Hematopoietic multipotent progenitor cell treated with erythropoietin and hydrocortisone succinate and interleukin-3 and kit ligand, for 4 days (in vitro differentiated cells): ENCODE data around the gene F12.
"Not testable (repeated sequence)": the region's sequence is repeated elsewhere in the genome, so short reads cannot be mapped to it uniquely, and the experiment has no call there.

Source experiments
- DNase-seq: peaks from one replicate; pipeline ENCODE4 v3.0.0-alpha.2; 2015

Gene F12

DNA sequence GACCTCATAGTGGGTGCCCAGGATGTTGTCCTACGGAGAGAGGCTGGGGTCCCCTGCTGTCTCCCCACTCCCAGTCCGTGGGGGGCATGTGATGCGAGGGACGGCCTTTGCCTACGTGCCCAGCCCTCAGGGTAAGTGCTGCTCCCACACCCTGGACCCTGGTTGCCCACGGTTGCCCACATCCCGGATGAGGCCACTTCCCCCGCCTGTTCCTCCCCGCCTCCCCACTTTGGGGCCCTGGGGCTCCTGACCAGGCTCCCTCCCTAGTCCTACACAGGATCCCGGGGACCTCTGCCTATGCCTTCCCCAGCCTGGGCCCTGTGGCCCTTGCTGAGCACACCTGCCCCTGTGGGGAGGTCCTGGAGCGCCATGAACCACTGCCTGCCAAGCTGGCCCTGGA lies 23.6 kb downstream of the F12 start:
- no peak for DNase-seq

DNA sequence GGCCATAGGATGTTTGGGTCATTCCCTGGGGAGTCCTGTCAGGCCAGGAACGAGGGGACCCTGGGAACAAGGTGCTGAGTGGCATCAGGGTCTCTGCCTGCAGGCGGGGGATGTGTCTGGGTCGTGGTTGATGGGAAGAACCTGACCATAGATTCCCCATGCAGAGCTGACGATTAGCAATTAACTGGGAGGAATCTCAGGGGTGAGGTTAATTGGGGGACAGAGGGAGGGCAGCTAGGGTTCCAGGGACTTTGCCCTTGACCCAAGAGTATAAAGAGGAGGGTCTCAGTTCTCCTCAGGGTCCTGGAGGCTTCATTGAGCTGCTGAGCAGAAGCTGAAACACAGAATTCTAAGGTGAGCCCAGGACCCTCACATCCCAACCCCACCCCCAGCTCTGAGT lies 25.2 kb downstream of the F12 start, which contains the start of gene SLC34A1:
SLC34A1 (plus strand) TSS at position 301 of the 400 bp plus-strand sequence. CDS start 1,308 bp downstream, outside the sequence.
- DNase-seq: no peak

DNA sequence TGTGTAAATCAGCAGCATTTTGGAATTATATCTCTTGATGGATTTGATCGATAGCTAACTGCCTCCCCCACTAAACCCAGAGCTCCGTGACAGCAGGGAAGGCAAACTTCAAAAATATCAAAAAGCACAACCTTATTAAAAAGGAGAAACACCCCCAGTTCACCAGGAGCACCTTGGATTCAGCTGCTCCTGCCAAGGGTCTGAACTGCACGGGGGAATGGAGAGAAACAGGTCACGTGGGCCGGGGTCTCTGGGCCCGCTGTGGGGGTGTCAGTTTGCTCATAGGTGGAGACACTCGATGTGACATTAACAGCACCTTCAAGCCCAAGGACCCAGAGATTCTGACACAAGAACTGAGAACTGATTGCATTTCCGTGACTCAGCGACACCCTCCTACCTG lies 26.2 kb downstream of the F12 start:
- DNase-seq: no peak

- peak; percentile 82 for DNase-seq
Observed at GRCh38 chr5:177382423-177383029, 26.8 kb downstream of the F12 start.

- no peak for DNase-seq
Observed at GRCh38 chr5:177380805-177381126, 28.6 kb downstream of the F12 start.

- peak; percentile 82 for DNase-seq
Observed at GRCh38 chr5:177378884-177379883, 30.2 kb downstream of the F12 start.

DNA sequence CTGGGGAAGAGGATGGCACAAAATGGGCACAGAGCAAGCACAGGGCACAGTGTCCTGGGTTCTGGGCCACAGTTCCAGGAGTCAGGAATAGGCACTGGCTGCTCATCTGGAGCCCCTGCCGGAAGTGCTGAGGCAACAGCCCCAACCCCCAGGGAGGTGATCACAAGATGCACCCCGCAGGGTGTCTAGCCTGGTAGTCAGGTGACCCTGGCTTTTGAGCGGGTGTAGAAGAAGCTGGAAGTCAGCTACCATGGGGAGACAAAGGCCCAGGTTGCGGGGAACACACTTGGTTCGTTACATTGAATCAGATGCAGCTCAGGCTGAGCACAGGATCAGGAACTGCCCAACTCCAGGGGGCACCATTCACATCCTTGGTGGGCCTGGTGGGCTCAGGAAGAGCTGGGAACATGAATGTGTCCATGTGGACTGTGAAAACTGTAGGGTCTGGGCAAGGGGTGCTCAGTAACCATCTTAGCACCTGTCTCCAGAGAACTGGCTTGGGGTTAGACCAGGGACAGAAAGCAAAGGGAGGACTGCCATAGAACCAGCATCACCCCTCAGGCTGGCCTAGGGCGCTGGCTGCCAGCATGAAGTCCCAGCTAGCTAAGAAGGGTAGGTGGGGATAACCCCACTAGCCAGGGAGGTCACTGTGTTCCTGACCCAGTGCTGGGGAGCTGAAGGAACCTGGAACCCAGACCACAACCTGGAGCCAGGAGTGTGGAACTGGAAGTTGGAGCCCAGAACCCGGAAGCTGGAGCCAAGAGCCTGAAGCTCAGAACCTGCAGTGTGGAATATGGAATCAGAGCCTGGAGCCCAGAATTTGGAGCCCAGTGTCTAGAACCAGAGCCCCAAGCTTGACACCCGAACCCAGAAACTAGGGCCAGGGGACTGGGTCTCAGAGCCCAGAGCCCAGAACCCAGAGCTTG lies 31.2 kb downstream of the F12 start:
- DNase-seq: no peak

DNA sequence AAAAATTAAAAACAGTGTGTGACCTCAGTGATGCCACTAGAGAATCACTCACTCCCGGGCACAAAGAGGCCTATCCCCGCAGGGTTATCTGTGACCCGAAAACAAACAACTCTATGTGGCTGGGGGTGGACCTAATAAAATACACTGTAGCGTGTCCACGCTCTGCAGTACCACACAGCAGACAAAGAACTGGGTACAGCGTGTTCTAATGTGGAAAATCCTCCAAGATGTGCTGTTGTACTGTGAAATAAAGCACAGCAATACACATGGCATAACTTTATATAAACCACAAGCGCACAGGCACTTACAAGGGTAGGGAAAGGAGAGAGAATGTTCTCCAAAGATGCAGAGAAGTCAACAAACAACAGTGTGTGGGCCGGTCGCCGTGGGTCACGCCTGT lies 33.3 kb downstream of the F12 start:
- no peak for DNase-seq

GRCh38 chr5:177375516-177375915 lies 33.8 kb downstream of the F12 start:
- DNase-seq: not testable (repeated sequence)

GRCh38 chr5:177374211-177374610 lies 35.2 kb downstream of the F12 start:
- no peak for DNase-seq

- DNase-seq: no peak
Observed at GRCh38 chr5:177373806-177374205, 35.6 kb downstream of the F12 start.

DNA sequence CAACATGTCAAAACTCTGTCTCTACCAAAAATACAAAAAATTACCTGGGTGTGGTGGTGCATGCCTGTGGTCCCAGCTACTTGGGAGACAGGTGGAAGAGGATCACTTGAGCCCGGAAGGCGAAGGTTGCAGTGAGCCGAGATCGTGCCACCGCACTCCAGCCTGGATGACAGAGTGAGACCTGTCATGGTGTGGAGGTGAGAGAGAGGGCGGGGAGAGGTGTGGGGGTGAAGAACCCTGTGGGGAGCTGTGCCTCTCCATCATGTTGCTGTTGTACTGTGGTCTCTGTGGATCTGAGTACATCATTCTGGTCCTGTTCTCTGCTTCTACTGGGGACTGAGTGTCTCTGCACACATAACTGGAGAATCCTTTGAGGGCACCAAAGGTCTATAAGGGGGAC lies 36.5 kb downstream of the F12 start:
- no peak for DNase-seq

DNA sequence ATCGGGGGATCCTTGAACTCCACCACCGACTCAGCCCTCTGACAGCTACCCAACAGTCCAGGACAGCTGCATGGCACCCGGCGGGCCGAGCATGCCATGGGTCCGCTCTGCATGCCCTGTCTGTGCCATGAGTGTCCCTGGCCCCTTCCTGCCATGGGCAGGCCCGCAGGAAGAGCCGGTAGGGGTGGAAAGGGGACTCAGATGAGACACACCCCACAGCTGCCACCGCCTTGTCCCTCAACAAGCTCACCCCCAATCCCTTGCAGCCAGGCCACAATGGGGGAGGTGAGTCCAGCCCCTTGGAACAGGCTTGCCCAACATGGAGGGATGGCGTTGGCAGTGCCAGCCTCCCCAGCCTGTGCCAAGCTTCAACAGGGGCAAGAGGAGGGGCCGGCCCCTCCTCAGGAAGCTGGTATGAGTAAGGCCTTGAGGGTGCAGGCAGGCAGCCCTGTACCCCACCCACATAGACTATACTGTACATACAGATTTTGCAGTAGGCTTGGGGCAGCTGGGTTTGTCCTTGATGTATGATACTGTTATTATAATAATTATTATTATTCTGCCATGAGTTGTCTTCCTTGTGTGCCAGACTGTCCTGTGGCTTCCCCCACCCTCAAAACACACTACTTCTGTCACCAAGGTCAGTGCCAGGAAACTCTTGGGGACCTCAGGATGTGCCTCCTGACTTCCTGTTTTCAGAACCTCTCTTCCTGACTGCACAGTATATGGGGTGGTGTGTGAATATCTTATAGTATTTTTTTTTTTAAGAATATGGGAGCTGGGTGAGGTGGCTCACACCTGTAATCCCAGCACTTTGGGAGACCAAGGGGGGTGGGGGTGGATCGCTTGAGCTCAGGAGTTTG lies 37.1 kb downstream of the F12 start:
- peak; percentile 52 for DNase-seq

- DNase-seq: no peak
Observed at GRCh38 chr5:177371120-177372033, 38.0 kb downstream of the F12 start.

DNA sequence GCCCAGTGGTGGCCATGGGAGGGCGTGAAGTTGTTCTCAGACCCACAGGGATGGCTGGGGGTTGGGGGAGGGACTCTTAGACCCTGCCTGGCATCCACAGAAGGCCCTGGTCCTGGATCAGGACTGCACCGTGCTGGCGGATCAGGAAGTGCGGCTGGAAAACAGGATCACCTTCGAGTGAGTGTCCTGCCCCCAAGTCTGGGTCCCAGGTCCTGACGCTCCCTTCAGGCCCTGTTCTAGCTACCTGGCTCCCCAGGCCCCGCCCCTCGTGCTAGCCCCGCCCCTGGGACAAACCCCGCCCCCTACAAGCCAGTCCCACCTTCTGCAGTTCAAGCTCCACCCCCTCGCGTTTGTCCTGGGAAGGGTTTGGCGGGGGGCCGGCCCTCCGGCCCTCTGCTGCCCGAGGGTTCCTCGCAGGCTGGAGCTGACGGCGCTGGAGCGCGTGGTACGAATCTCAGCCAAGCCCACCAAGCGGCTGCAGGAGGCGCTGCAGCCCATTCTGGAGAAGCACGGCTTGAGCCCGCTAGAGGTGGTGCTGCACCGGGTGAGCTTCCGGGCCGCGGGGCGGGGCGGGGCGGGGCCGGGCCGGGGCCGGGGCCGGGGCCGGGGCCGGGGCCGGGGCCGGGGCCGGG lies 38.8 kb downstream of the F12 start:
- peak; percentile 93 for DNase-seq

DNA sequence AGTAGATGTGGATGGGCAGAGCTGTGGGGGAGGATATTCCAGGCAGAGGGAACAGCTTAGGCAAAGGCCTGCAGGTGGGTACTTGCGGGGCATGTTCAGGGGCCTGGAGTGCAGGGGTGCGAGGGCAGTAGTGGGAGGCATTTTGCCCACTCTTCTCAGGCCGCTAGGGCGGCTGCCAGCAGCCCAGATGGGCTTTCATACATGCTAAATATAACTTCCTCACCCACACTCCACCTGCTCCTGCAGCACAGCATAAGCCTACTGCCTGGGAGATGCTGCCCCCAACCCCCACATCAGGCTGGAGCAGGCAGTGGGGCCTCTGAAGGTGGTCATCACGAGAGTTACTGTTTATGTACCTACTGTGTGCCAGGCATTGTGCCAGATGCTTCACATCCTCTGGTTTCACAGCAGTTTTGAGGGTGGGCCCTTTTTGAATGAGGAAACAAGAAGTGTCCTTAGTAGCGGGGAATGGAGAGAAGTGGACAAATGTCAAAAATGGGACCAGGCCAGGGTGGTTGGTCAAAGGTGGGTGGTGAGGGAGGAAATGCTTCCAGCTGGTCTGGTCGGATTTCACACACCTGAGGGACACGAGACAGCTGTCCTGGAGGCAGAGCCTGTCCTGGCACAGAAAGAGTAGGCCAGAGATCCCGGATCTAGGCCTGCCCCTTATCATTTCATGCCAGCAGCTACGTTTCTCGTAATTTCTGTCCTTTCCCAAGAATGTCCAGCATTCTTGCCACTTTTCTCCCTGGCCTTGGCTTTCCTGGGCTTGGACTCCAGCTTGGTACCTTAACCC lies 39.5 kb downstream of the F12 start:
- DNase-seq: no peak

GRCh38 chr5:177368869-177369644 lies 40.3 kb downstream of the F12 start:
- peak; percentile 66 for DNase-seq

GRCh38 chr5:177367981-177368868 lies 41.1 kb downstream of the F12 start:
- DNase-seq: no peak
